GM19452 (cell line): ENCODE results near the gene TOM1.

ENCODE experiments used
- ATAC-seq: cut with Tn5 transposase; IDR thresholded peaks from one replicate; pipeline ENCODE4 v1.9.1; 2021; ENCODE audit not compliant: unreplicated experiment

The TOM1 gene

DNA sequence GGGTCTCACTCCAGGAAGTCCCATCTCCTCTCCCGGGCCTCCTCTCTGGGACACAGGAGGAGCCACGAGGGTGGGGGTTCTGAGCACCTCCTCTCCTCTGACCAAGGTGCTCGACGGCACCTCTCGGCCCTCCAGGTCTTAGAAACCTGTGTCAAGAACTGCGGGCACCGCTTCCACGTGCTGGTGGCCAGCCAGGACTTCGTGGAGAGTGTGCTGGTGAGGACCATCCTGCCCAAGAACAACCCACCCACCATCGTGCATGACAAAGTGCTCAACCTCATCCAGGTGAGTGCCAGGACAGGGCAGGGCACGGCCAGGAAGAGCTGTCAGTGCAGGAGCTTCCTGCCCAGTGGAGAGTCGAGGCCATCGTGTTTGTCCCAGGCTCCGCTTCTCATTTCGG lies 23.2 kb downstream of the TOM1 start:
- no peak for ATAC-seq

DNA sequence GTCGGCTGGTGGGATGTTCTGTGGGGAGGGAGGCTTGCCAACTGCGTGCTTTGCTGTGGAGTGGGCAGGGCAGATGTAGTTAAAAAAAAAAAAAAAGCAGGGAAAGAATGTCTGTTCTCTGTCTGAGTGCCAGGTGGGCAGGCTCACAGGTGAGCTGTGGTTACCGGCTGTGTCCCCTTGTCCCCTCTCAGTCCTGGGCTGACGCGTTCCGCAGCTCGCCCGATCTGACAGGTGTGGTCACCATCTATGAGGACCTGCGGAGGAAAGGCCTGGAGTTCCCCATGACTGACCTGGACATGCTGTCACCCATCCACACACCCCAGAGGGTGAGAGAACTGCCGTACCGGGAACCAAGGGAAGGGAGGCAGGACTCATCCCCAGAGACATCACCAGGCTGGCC lies 23.6 kb downstream of the TOM1 start:
- ATAC-seq: no peak

GRCh38 chr22:35324067-35324466 lies 24.4 kb downstream of the TOM1 start:
- no peak for ATAC-seq

DNA sequence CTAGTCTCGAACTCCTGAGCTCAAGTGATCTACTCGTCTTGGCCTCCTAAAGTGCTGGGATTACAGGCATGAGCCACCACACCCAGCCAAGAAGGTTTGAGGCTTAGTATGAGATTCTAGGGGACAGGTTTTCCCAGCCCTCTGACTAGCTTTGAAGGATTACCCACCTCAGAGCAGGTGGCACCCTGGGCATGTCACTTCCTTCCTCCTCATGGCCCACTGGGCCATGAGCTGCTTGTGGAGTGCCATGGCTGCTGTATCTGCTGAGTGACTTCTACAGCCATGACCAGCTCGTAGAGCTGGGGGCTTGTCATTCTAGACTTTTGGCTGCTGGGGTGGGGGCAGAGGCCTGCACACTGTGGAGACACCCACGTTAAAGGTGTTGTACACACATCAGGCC lies 25.1 kb downstream of the TOM1 start:
- no peak for ATAC-seq

- no peak for ATAC-seq
These were observed 25.5 kb downstream of the TOM1 start for GRCh38 chr22:35325209-35325608.

- ATAC-seq: no peak
These were observed 27.3 kb downstream of the TOM1 start for GRCh38 chr22:35326854-35327562.

- ATAC-seq: no peak
These were observed 28.2 kb downstream of the TOM1 start for GRCh38 chr22:35327690-35328471.

GRCh38 chr22:35328472-35328885 lies 28.8 kb downstream of the TOM1 start:
- ATAC-seq: no peak

DNA sequence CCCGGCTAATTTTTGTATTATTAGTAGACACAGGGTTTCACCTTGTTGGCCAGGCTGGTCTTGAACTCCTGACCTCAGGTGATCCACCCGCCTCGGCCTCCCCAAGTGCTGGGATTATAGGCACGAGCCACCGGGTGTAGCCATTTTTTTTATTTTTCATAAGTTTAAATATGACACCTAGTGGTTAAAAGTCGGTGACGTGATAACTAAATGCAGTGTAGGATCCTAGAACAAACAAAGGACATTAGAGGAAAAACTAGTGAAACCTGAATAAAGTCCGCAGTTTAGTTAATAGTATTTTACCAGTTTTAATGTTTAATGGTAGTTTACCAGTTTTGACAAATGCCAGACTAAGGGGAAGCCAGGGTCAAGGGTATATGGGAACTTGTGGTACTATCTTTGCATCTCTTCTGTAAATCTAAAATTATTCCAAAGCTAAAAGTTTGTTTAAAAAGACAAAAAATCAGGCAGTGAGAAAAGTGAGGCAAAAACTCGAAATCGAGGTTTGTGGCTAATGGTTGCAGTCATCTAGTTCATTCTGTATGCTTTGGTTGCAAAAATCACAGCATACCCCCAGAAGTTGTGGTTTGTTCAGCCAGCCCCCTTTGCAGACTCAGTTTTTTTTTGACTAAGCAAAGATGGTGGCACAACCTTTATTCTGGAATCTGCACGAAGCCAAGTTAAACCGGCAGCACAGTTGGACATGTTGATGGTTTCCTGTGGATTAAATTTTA lies 29.6 kb downstream of the TOM1 start:
- no peak for ATAC-seq

GRCh38 chr22:35330258-35330861 lies 30.7 kb downstream of the TOM1 start:
- no peak for ATAC-seq

GRCh38 chr22:35332278-35332677 lies 32.6 kb downstream of the TOM1 start:
- no peak for ATAC-seq

DNA sequence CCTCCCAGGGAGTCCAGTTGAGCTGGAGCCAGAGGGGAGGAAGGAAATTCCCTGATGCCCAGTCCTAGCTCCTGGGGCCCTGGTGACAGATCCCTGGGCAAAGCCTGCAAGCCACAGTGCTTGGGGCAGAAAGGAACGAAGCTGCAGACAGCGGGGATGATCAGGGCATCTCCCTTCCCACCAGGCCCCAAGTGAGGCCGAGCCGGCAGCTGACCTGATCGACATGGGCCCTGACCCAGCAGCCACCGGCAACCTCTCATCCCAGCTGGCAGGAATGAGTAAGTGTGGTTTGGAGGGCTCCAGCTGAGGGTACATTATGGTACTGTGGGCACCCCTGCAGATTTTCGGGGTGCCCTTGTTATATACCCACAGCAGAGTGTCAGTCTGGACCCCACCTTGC lies 33.5 kb downstream of the TOM1 start:
- ATAC-seq: no peak

GRCh38 chr22:35334004-35334403 lies 34.3 kb downstream of the TOM1 start:
- no peak for ATAC-seq

DNA sequence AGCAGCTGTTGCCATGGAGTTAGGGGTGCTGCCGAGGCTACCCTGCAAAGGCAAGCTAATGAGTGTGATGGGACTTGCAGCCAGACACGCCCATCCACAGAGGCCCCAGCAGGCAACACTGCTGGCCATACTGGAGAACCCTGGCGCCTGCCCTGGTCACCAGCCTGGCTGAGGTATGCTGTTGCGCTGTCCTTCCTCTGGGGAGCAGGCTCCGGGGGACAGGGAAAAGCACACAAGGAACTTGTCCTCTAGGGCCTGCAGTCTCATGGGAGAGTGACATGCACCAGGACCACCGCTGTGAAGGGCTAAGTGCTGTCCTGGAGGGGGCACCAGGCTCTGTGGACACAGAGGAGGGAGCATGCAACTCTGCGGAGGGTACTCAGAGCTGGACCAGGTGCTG lies 35.8 kb downstream of the TOM1 start:
- no peak for ATAC-seq

DNA sequence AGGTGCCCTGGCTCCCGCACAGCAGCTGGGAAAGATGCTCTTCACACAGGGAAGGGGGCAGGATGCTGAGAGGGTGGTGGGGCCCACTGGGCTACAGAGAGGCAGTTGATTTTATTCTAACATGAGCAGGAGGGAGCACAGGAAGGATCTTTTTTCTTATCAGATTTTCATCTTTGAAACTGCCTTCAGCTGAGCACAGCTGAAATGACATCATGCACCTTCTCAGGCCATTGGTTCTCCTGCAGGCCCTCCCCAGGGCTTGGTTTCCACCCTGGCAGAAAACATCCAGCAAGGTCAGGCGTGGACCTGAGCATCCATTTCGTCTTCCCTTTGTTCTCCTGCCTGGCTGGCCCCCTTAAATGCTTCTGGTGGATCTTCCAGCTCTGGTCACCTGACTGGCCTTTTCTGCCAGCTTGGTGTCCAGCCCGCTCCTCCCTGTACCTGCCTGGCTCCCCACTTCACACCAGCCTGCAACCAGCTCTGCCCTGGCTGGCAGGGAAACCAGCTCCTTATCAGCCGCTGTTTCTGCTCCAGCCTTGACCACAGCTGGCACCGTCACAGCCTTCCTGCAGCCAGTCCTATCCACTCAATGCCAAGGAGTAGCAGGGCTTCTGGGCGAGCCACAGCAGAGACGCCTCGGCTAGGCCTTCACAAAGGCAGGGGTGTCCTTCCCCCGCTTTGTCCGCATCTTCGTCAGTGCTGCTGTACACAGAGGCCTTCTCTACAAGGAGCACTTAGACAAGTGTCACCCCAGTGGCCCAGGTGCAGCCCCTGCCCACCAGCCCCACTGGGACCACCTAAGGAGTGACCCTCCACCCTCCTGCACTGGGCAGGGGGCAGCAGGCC lies 36.5 kb downstream of the TOM1 start:
- ATAC-seq: no peak

DNA sequence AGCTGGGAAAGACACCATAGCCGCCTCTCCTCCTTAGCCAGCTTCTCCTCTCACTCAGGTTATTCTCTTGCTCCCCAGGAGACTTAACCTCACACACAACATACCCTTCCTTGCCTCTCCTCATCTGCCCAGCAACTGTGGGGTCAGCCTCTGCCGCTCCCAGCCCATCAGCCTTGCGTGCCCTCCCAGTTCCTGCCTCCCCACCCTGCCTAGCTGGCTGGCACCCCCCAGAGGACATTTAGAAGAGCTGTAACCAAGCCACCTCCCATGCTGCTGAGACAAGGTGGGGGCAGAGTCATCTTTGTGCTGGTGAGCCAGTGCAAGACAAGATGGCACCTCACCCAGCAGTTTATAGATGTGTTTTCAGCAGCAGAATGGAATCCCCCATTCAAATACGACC lies 38.2 kb downstream of the TOM1 start:
- no peak for ATAC-seq

DNA sequence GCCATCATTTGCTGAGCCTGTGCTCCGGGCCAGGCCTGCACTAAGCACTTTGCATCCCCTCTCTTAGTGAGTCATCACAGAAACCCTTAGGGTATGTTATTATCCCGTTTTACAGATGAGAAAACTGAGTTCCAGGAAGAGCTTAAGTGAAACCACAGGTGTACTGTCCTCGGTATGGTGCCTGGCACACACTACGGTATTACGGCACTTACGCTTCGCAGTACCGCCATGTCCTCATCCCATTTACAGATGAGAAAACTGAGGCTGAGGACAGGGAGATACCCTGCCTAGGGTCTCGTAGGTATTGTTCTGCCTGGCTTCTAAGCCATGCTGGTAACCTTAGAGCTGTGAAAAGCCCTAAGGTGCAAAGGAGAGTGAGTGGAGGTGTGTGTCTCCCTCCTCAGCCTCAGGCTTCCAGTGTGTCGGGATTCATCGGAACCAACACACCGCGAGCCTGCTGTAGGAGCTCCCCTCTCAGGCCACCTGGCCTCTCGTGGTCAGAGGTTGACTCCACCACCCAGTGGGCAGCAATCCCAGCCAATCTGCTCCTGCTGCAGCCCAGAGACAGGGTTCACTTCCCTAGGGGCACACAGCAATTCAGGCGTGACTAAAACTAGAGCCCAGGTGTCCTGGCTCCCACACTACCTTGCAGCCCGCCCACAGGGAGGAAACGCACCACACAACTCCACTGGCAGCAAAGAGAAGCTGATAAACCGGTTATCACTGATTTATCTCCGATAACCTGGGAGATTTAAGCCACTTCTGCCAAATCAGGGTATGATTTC lies 41.6 kb downstream of the TOM1 start:
- no peak for ATAC-seq

GRCh38 chr22:35342390-35342789 lies 42.7 kb downstream of the TOM1 start:
- no peak for ATAC-seq

GRCh38 chr22:35343664-35344550 lies 44.2 kb downstream of the TOM1 start:
- no peak for ATAC-seq
